Activated B cell treated with CpG ODN at 0.5 μM for 24 hours (primary cell): Measurements from ENCODE around the gene THSD4. TPM values are rescaled to one million over a fixed set of nuclear protein-coding genes. Genes with fewer than 3 reads are reported as not detected.

Source experiments
- ATAC-seq: fragments of 200-7000 bp; cut with Tn5 transposase; one replicate; pipeline ENCODE4 v1.10.0; 2021; ENCODE audit warnings: low read depth, mild to moderate bottlenecking, moderate library complexity
- CTCF ChIA-PET: fragments of 350-600 bp; sonication (Branson Sonifier 250); formaldehyde crosslinking; loops from one replicate; lab custom pipeline; 2021; ENCODE audit warnings: antibody characterized with exemption; lab: Charles Lee
- POLR2A ChIA-PET: fragments of 350-600 bp; sonication (Branson Sonifier 250); formaldehyde crosslinking; loops from one replicate; lab custom pipeline; 2021; ENCODE audit warnings: antibody characterized with exemption; lab: Charles Lee
- DNase-seq: peaks from one replicate; pipeline ENCODE4 v3.0.0; 2022
- H3K27ac Mint-ChIP-seq: one replicate; pipeline ENCODE4 v1.8.0; 2020; ENCODE audit warnings: mixed read lengths
- H3K27me3 Mint-ChIP-seq: one replicate; pipeline ENCODE4 v1.8.0; 2021; ENCODE audit warnings: mixed read lengths
- H3K36me3 Mint-ChIP-seq: one replicate; pipeline ENCODE4 v1.8.0; 2021; ENCODE audit warnings: low read depth, mixed read lengths
- H3K4me1 Mint-ChIP-seq: one replicate; pipeline ENCODE4 v1.8.0; 2021; ENCODE audit warnings: mixed read lengths
- H3K4me3 Mint-ChIP-seq: one replicate; pipeline ENCODE4 v1.8.0; 2020; ENCODE audit warnings: mild to moderate bottlenecking, mixed read lengths
- H3K9me3 Mint-ChIP-seq: one replicate; pipeline ENCODE4 v1.8.0; 2020; ENCODE audit warnings: mixed read lengths
- intact Hi-C: fragments of 100-400 bp; cut with micrococcal nuclease; formaldehyde crosslinking; loops from one replicate; pipeline ENCODE4 v1.15.1; 2024
- total RNA-seq: library from RNA; stranded (reverse); gene quantifications from 2 replicates; pipeline ENCODE4 v1.2.3, GENCODE V29; 2022
- TF ChIP-seq, protein P1 (sequence below): fragments of 200-600 bp; IDR thresholded peaks from one replicate; pipeline ENCODE4 v1.8.0; 2022; ENCODE audit warnings: antibody characterized with exemption, mild to moderate bottlenecking

Gene THSD4
- total RNA-seq, 1 donor from 2014 or later: not detected

DNA sequence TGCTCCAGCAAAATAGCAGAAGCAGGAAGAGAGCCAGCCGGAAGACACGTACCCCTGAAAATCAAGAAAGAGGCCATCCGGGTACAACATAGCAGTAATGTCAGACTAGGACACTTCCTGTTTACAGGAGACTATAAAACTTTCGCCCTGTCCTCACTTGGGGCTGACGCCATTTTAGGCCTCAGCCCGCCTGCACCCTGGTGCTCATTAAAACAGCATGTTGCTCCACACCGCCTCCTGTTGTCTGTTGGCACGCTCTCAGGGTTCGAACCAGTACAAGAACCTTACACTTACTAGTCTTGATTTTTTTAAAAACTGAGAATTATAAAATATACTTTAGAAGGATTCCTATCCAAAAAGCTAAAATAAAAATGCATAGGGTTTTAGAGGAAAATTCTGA lies 535.3 kb downstream of the THSD4 start:
- Mint-ChIP-seq H3K27me3 (no peaks in the 10 kb centered on the region), H3K4me3 (no peak overlapping the region), H3K4me1 (no peaks in the 10 kb centered on the region), H3K9me3 (peaks cover 4% of the 10 kb centered on the region), H3K36me3 (no peaks in the 10 kb centered on the region), H3K27ac (no peak overlapping the region)
- ATAC-seq (no peak), DNase-seq (no peak)
- POLR2A ChIA-PET: no interaction called here
- intact Hi-C loops: loop anchor here (10.0 kb wide), 1 partner anchor 206 kb away; no protein-coding TSS in a partner anchor
- CTCF ChIA-PET: no interaction called here
- TF ChIP-seq, protein P1, sequence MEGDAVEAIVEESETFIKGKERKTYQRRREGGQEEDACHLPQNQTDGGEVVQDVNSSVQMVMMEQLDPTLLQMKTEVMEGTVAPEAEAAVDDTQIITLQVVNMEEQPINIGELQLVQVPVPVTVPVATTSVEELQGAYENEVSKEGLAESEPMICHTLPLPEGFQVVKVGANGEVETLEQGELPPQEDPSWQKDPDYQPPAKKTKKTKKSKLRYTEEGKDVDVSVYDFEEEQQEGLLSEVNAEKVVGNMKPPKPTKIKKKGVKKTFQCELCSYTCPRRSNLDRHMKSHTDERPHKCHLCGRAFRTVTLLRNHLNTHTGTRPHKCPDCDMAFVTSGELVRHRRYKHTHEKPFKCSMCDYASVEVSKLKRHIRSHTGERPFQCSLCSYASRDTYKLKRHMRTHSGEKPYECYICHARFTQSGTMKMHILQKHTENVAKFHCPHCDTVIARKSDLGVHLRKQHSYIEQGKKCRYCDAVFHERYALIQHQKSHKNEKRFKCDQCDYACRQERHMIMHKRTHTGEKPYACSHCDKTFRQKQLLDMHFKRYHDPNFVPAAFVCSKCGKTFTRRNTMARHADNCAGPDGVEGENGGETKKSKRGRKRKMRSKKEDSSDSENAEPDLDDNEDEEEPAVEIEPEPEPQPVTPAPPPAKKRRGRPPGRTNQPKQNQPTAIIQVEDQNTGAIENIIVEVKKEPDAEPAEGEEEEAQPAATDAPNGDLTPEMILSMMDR: no peak

DNA sequence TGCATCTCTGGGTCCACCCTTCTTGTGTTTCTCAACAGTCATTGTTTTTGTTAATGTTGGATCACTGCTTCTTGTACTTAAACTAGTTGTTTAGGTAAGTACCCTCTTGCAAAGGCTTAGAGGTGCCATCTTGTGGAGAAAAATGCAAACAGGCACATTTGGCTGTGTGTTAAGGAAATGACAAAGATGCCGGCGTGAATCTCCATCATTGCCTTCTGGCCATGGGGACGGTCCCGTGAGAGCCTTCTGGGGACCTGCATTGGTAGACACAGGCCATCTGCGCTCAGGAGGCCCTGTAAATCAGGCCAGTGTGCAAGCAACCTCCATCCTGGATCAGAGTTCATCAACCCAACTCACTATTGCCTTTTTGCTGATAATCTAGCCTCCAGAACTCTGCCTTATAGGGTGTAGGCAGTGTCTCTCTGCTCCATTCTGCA lies 536.5 kb downstream of the THSD4 start:
- Mint-ChIP-seq H3K4me1 (no peaks in the 10 kb centered on the region), H3K27me3 (no peaks in the 10 kb centered on the region), H3K4me3 (no peak overlapping the region), H3K9me3 (no peaks in the 10 kb centered on the region), H3K36me3 (no peaks in the 10 kb centered on the region), H3K27ac (no peak overlapping the region)
- DNase-seq (no peak), ATAC-seq (no peak)
- TF ChIP-seq, protein P1: no peak
- POLR2A ChIA-PET: no interaction called here
- intact Hi-C loops: loop anchor here (10.0 kb wide), 1 partner anchor 207 kb away; no protein-coding TSS in a partner anchor
- CTCF ChIA-PET: no interaction called here

DNA sequence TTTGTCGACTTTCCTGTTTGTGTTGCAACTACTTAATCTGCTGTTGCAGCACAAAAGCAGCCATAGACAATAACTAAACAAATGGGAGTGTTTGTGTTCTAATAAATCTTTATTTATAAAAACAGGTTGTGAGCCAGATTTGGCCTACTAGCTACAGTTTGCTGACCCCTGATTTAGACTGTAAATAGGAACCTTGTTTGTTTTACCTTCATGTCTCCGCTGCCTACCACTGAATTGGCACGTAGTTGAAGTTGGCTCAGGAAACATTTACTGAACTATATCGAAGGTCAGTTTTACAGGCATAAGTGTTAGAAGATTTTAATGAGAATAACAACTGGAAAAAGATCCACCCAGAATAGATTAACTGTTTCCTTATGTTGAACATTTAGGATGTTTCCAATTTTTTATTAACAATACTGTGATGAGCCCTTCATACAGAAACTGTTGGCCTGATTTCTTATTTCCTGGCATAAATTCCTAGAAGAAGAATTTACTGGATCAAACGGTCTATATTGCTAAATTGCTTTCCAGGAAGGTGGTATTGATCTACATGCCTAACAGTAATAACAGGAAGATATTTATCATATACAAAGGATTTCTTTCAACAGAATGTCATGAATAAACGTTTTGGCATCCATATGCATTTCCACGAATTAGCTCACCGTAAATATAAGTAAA lies 538.9 kb downstream of the THSD4 start:
- intact Hi-C loops: loop anchor here (10.0 kb wide), 1 partner anchor 209 kb away; no protein-coding TSS in a partner anchor
- Mint-ChIP-seq H3K4me3 (no peak overlapping the region), H3K27ac (no peak overlapping the region), H3K27me3 (no peaks in the 10 kb centered on the region), H3K36me3 (no peaks in the 10 kb centered on the region), H3K9me3 (no peaks in the 10 kb centered on the region), H3K4me1 (no peaks in the 10 kb centered on the region)
- no peak for DNase-seq
- CTCF ChIA-PET: no interaction called here
- TF ChIP-seq, protein P1: no peak
- POLR2A ChIA-PET: no interaction called here
- no peak for ATAC-seq

DNA sequence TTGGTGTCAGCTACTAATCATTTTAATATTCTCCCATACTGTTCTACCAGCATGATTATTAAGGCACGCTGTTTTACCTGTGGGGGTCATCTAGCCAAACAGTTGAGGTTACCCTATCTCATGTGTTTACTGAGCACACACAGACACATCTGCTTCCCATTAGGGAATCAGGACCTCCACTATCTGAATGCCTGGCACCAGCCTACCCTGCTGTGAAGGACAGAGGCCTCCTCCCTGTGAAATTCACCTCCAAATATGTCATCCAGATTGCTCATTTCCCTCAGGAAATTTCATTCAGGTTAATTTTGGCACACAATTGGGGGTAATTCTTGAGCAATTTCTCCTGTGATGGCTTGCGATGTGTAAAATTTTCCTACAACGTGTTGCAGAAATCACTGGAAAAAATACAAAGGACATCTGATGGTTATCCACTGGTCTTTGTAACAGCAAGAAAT lies 539.5 kb downstream of the THSD4 start:
- Mint-ChIP-seq H3K36me3 (no peaks in the 10 kb centered on the region), H3K27ac (no peak overlapping the region), H3K9me3 (no peaks in the 10 kb centered on the region), H3K4me1 (no peaks in the 10 kb centered on the region), H3K4me3 (no peak overlapping the region), H3K27me3 (no peaks in the 10 kb centered on the region)
- TF ChIP-seq, protein P1: no peak
- ATAC-seq (no peak), DNase-seq (no peak)
- CTCF ChIA-PET: no interaction called here
- intact Hi-C loops: loop anchor here (10.0 kb wide), 1 partner anchor 210 kb away; no protein-coding TSS in a partner anchor
- POLR2A ChIA-PET: no interaction called here

DNA sequence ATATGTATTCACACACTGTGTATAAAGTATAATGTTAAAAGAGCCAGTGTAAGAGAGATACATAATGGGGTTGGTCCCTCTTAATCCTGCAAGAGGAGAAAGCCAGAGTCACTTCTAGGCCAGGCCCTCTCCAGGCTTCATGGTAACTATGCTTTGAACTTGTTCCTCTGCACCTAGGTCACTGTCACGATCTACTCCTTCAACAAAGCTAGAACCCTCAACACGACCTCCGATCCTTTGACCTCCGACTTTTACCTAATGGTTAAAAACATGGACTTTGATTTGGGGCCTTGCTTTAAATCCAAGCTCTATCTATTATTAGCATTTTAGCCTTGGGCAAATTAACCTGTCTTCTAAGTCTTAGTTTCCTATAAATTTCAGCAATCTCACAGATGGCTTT lies 541.2 kb downstream of the THSD4 start:
- Mint-ChIP-seq H3K9me3 (no peaks in the 10 kb centered on the region), H3K27ac (no peak overlapping the region), H3K4me1 (no peaks in the 10 kb centered on the region), H3K36me3 (no peaks in the 10 kb centered on the region), H3K27me3 (peaks cover 2% of the 10 kb centered on the region), H3K4me3 (no peak overlapping the region)
- intact Hi-C loops: loop anchor here (10.0 kb wide), 1 partner anchor 212 kb away; no protein-coding TSS in a partner anchor
- ChIA-PET CTCF (no interaction called here), POLR2A (no interaction called here)
- TF ChIP-seq, protein P1: no peak
- no peak for DNase-seq
- ATAC-seq: no peak
